AG04449 (cell line): ENCODE measurements around the gene GRM7.

Source experiments
- CTCF ChIA-PET: fragments of 350-600 bp; formaldehyde crosslinking; extraction: SDS; loops from one replicate; lab custom pipeline; 2021; ENCODE audit warnings: antibody characterized with exemption; lab: Yijun Ruan, JAX
- POLR2A ChIA-PET: fragments of 400-600, 350-600 bp; formaldehyde crosslinking; extraction: SDS; loops from one replicate; lab custom pipeline; 2020; ENCODE audit warnings: antibody characterized with exemption, inconsistent platforms; lab: Yijun Ruan, JAX
- DNase-seq: peaks from one replicate; pipeline ENCODE4 v3.0.0-alpha.2; 2010; ENCODE audit warnings: low read depth, low spot score
- H3K4me3 ChIP-seq: 2 replicates; pipeline ENCODE4 v1.5.1; 2011; ENCODE audit warnings: low read depth, mild to moderate bottlenecking, control low read depth, low read length
- TF ChIP-seq, protein P1 (sequence below): IDR thresholded peaks from one replicate; pipeline ENCODE4 v1.5.1; 2011; ENCODE audit warnings: mild to moderate bottlenecking, moderate library complexity, low read length, control low read depth, inconsistent platforms; ENCODE audit not compliant: insufficient read depth; ENCODE audit errors: missing control alignments

GRM7 gene

GRCh38 chr3:7371693-7372572 is 511.0 kb downstream of the GRM7 start:
- no peak for DNase-seq
- no peak overlapping the region for H3K4me3 ChIP-seq
- POLR2A ChIA-PET = no interaction called here
- CTCF ChIA-PET = no interaction called here
- TF ChIP-seq, protein P1, sequence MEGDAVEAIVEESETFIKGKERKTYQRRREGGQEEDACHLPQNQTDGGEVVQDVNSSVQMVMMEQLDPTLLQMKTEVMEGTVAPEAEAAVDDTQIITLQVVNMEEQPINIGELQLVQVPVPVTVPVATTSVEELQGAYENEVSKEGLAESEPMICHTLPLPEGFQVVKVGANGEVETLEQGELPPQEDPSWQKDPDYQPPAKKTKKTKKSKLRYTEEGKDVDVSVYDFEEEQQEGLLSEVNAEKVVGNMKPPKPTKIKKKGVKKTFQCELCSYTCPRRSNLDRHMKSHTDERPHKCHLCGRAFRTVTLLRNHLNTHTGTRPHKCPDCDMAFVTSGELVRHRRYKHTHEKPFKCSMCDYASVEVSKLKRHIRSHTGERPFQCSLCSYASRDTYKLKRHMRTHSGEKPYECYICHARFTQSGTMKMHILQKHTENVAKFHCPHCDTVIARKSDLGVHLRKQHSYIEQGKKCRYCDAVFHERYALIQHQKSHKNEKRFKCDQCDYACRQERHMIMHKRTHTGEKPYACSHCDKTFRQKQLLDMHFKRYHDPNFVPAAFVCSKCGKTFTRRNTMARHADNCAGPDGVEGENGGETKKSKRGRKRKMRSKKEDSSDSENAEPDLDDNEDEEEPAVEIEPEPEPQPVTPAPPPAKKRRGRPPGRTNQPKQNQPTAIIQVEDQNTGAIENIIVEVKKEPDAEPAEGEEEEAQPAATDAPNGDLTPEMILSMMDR = no peak

- POLR2A ChIA-PET = no interaction called here
- H3K4me3 ChIP-seq = no peak overlapping the region
- DNase-seq = no peak
- CTCF ChIA-PET = no interaction called here
- TF ChIP-seq, protein P1 = no peak
Measured at GRCh38 chr3:7377103-7377502, 516.2 kb downstream of the GRM7 start.

DNA sequence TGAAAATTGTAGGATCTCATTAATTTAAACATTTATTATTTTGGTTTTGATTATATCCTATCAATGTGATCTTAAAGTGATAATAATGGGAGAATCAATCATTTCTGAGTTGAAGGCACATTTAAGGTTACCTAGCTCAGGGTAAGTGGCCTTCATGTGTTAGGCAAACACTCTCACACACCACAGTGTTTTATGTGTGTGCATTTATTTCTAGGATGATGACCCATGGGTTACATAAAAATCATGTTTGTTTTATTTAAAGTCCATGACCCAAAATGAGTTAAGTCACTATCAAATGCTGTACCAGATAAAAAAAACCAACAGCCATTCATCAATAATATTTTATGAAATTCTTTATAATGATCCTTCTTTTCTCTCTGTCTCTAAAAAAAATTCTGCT is 520.8 kb downstream of the GRM7 start:
- POLR2A ChIA-PET = no interaction called here
- CTCF ChIA-PET = no interaction called here
- TF ChIP-seq, protein P1 = no peak
- no peak overlapping the region for H3K4me3 ChIP-seq
- no peak for DNase-seq

DNA sequence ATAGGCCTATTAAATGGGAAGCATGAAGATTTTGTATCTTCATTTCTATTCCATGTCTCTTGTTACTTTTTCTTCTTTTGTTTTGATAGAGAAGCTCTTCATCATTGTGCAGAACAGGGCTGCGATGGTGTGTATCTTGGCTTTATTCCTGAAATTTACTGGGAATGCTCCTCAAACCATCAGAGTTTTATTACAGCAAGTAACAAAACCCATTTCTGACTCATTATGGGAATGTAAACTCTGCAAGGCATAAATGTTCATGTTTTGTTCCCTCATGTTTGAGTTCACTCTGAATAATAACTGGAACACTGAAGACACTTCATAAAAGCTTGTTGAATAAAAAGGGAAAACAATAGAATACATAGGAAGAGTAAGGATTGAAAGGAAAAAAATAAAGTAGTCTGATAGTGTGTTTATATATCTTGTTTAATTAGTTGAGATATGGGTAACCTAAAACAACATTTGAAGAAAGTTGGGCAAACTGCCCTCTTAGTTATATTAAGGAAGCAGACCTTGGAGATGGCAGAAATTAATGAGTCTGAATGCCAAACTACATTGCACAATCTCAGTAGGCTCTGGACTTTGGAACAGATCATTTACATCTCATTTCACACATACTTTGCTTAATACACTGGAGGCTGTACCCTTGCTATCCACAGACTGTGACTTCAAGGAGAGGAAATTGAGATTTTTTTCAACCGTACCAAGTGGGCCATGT is 521.5 kb downstream of the GRM7 start:
- H3K4me3 ChIP-seq = no peak overlapping the region
- TF ChIP-seq, protein P1 = no peak
- no peak for DNase-seq
- CTCF ChIA-PET = no interaction called here
- POLR2A ChIA-PET = no interaction called here

DNA sequence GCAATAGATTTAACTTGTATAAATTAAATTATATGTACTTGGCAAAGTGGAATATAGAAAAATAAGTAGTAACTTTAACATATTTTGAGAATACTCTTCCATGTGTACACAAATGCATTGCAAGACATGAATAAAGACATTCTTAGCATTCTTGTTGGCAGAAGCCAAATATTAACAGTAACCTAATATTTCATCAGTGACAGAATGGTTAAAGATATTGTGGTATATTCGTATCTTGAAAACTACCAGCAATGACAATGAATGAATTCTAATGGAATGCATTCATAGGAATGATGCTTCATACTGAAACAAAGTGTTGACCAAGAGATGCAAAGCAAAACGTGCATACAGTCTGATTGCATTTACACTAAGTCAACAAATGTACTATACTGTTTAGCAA is 524.7 kb downstream of the GRM7 start:
- TF ChIP-seq, protein P1 = no peak
- ChIA-PET POLR2A (no interaction called here), CTCF (no interaction called here)
- DNase-seq = no peak
- no peak overlapping the region for H3K4me3 ChIP-seq

DNA sequence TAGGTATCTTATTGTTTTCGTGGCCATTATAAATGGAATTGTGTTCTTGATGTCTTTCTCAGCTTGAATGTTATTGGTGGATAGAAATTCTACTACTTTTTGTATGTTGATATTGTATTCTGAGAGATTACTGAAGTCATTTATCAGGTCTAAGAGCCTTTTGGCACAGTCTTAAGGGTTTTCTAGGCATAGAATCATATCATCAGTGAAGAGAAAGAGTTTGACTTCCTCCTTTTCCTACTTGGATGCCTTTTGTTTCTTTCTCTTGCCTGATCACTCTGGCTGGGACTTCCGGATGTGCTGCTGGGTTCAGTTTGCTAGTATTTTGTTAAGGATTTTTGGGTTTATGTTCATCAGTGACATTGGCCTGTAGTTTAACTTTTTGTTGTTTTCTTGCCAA is 527.1 kb downstream of the GRM7 start:
- TF ChIP-seq, protein P1 = no peak
- DNase-seq = no peak
- ChIA-PET POLR2A (no interaction called here), CTCF (no interaction called here)
- H3K4me3 ChIP-seq = no peak overlapping the region
